ENCODE results near the gene MEX3B.
A peak's percentile ranks its signal among the peaks of the same experiment; 100 is the strongest.

The MEX3B gene

DNA sequence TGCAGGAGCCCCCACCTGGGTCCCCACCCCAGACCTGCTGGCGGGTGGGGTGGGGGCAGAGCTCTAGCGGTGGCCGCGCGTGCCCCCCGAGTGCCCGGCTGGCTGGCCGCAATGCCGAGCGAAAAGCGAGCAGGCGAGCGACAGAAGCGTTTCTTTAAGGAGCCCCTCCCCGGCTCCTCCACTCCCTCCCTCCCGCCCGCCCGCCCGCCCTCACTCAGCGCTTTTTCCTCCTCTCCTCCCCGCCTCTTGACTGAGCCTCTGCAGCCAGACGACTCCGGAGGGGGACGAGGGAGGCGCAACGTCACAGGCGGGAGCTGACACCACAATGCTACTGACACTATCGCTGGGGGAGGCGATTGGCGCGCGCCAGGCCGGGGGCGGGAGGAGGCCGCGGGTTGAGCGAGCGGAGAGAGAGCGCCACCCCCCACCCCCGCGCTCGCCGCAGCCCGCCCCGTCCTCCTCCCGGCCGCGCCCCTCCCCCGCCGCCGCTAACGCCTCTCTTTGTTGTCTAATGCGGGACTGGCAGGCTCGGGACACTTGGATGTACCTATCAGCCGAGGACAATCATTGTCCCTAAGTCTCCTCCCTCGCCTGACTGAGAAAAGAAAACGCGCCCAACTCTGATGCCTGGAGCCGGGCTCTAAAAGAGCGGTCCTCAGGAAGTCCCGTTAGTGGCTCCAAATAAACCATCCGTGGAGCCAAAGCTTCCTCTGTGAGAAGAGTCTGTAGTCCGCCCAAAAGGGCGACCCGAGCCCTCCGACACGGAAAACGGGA is at the start of gene MEX3B:
Gene MEX3B (minus strand): TSS at position 127 of the 774 bp plus-strand sequence. CDS start 313 bp downstream, outside the sequence.
- peak; percentile 85 for DNase-seq

DNA sequence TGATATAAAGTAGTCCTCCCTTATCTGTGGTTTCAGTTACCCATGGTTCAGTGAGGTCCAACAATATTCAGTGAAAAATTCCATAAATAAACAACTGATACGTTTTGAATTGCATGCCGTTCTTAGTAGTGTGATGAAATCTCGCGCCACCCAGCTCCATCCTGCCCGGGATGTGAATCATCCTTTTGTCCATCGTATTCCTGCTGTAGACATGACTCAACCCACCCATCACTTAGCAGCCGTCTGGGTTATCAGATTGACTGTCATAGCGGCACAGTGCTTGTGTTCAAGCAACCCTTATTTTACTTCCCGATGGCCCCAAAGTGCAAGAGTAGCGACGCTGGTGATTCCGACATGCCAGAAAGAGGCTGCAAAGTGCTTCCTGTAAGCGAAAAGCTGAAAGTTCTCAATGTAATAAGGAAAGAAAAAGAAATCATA is 48.0 kb upstream of the MEX3B start:
- no peak for DNase-seq

DNA sequence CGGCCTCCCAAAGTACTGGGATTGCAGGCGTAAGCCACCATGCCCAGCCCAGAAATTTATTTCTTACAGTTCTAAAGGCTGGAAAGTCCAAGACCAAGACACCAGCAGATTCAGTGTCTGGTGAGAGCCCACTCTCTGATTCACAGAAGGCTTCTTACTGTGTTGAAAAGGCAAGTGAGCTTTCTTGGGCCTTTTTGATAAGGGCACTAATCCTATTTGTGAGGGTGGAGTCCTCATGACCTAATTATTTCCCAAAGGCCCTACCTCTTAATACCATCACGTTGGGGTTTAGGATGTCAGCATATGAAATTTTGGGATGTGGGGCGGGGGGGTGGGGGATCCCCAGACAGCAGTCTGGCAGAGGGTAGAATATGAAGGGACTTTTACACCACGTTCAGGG is 47.5 kb upstream of the MEX3B start:
- DNase-seq: no peak

DNA sequence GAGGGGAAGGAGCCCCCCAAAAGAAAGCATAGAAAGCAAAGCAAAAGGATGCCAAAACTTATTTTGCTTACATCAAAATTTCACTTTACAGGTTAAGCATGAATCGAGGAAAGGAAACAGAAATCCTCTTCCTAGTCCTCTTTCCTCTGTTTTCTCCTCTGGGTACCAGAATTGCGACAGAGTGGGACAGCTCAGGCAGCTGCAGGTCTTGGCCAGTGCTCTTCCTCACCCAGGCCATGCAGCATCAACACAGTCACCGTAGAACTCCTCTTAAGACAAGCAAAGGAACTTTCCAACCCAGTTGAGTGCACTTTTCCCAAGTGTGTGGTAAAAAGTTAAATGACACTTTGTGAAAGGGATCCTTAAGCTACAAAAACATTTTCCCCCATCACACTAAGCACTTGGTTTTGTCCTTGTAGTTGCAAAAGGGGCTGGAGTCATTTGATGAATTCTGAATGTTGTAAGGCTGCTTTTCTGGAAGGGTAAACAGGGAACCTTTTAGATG is 45.9 kb upstream of the MEX3B start:
- DNase-seq: no peak

DNA sequence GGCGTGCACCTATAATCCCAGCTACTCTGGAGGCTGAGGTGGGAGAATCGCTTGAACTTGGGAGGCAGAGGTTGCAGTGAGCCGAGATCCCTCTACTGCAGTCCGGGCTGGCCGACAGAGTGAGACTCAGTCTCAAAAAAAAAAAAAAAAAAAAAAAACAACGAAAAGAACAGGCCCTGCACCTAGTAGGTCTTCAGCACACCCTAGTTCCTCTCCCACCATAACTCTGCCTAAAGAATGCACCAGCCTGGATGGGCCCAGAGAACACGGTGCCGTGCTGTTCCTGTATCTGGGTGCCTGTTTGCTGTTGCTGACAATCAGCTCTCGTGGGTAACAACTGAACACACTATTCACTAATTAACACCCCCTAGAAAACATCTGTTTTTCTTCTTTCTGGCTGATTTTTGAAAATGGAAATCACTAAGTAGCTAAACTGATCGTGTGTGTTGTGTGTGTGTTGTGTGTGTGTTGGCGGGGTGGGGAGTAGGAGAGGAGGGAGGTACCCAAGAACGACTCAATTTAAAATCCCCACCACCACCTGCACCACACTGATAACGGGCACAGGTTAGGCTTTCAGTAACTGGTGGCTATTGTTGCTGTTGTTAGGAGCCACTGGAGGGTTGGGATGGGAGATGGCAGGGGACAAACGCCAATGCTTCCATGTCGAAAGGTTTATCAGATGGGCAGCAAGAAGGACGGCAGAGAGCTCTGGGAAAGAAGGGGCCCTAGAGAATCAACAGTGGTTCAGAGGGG is 40.6 kb upstream of the MEX3B start:
- DNase-seq: no peak

DNA sequence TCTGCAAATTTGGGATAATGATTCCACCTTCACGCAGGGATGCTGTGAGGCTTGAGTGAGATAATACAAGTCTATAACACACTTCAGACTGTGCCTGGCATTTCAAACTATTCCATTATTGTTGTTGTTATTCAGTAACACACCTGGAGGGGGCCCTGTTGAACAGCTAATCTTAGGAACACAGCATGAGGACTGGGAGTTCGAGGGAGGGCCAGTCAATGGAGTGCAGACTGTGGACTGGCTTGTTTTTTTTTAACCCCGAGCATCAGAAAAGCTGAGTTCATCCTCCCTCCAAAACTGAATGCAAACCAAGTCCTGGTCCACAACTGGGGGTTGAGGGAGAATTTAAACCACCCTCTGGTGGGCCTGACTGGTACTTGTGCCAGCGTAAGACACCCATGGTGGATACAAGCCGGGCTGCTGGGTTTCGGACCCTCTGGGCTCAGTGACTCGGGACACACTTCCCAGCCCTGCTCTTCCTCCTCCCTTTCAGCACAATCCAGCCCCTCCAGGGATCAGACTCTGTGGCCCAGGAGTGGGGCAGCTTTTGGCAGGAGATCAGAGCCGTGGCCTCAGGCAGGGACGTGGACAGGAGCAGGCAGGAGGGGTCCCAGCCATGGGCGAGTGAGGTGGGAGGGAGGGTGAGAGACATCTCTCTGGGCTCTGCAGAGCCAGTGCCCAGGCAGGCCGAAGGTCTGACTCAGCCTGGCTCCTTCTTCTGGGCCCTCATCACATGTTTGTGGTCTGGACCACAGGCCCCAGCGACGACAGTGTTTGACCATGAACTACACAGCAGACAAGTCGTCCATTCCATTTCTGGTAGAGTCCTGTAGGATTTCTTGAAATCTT is 36.3 kb upstream of the MEX3B start:
- DNase-seq: no peak

DNA sequence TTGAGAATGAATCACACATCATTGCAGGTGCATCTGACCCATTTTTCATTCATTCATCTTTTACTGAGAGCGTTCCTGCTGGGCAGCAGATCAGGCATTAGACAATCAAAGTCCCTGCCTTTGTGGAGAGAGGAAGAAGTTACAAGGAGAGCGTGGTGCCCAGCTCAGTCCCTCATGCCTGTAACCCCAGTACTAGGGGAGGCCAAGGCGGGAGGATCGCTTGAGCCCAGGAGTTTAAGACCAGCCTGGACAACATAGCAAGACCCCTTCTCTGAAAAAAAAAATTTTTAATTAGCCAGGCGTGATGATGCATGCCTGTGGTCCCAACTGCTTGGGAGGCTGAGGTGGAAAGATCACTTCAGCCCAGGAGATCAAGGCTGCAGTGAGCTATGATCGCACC is 35.0 kb upstream of the MEX3B start:
- DNase-seq: no peak

DNA sequence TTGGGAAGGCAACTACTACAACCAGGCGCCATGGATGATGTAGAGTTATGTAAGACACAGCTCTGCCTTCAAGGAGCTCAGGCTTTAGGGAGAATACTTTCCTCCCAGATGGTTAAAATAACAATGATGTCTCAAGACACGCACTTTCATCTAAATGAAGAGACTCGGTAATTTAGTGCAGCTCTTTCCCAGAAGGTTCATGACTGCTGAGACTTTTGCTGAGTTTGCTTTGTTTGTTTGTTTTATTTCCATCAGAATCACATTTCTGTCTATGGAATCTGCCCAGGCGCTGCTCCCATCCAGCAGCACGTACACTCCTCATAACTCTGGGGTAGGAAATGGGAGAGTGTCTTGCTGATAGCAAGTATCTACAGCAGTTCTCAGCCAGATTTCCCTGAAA is 33.9 kb upstream of the MEX3B start:
- DNase-seq: no peak

DNA sequence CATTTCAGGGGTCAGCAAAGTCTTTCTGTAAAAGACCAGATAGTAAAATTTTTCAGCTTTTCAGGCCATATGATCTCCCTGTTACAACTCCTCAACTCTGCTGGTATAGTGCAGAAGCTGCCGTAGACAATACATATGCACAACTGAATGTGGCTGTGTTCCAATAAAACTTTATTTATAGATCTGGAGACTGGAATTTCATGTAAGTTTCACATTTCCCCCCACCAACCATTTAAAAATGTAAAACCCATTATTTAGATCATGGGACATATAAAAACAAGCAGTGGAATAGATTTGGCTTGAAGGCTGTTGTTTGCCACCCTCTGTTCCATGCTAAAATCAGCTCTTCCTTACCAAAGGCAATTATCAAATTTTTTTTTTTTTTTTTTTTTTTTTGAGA is 28.8 kb upstream of the MEX3B start:
- DNase-seq: no peak

DNA sequence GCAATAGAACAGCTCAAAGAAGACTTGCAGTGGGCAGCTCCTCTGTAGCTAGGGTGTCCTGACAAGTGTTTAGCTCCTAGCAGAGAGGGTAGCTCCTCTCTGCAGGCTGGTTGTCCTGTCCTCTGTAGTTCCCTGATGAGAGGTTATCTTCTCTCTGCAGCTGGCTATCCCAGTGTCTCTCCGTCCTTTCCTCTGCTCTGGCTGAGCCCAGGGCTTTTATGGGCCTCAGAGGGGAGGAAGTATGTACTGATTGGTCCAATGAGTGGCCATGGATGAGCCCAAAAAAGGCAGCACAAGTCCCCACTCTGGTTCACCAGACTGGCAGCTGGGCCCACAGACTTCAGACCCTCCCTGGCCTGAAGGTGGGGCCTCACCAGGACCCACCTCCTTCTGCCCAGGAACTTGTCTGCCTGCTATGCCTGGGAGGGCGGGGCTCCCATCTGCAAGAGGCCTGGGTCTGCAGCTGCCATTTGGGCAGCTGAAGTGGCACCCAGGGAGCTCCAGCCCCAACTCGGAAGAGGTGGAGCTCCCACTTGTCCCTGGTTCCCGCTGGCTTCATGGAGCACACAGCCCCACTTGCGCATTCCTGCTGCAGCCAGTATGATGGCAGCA is 27.2 kb upstream of the MEX3B start:
- DNase-seq: no peak

DNA sequence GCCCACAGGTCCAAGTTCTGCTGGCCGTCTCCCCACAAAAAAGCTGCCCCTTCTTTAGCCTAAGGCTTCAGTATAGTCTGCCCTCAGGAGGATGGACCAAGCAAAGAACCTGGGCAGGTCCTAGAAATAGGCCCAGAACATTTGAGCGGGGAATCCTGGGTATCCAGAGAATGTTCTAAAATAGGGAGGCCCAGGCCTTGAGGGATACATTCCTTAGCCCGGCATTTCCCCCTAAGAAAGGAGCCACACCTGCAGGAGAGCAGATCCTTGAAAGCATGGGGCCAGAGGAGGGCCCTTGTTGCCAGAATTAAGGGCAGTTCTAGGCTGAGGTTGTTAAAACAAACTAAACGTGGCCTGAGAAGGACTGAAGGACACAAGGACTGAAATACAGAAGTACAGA is 20.6 kb upstream of the MEX3B start:
- no peak for DNase-seq

DNA sequence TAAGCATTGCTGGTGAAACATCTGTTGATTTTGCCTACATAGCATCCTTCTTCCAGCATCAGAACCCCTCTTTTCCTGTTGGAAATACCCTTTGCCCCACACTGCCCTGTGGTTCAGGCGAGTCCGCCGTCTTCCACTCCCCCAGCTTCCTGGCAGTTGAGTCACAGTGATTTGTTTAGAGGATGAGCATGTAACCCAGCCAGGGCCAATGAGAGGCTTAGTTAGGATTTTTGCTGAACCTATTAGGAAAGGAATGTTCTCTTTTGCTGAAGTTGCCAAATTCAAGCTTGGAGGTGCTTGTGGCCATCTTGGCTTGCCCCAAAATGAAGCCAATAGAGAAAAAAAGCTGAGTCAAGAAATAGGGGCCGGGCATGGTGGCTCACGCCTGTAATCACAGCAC is 19.0 kb upstream of the MEX3B start:
- DNase-seq: no peak

DNA sequence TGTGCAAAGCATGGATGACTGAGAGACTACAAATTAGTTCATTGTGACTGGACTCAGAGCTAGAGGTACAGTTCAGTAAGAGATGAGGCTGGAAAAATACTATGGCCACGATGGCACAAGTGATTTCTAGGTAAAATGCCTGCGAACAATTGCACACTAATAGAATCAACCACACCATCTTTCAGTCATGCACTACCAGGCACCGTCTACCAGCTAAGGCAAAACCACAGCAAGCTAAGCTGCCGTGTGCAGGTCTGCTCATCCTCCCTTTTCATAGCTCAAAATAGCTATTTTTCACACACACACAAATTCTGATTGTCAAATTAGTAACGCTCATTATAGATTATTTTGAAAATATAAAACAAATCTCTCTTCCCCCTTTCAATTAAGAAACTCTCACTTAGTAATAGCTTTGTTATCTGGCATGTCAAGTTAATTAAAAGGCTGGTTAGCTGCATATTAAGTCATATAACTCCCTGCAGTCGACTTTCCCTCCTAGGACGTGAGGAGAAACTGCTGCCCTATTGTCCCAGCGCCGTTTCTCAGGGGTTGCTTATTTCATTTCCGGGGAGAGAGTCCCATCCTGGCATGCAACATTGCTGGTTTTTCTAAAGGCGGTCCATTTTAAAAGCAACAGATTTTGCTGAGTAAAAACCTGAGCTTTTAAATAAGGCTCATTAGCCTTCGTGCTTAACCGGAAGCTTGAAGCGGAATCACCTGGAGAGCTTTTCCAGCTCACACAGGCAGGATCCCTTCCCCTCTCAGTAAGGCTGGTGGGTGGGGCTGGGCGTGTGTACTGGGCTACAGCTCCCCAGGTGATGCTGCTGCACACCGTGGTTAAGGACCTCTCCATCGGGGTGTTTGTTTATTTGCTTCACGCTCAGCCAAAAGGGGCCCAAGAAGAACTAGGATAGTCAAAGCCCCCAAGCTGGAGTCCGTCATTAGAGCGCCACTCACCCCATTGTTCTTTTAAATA is 16.9 kb upstream of the MEX3B start:
- DNase-seq: no peak

DNA sequence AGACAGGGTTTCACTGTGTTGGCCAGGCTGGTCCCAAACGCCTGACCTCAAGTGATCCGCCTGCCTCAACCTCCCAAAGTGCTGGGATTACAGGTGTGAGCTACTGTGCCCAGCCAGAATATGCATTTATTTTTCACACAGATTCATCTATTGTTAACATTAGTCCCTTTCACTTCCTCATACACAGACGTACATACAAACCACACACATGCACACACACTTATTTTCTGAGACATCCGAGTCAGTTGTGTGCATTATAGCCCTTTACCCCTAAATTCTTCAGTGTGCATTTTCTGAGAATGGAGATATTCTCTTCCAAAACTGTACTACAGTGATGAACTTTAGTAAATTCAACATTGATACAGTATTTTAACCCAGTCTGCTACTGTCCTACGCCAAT is 15.0 kb upstream of the MEX3B start:
- DNase-seq: no peak

DNA sequence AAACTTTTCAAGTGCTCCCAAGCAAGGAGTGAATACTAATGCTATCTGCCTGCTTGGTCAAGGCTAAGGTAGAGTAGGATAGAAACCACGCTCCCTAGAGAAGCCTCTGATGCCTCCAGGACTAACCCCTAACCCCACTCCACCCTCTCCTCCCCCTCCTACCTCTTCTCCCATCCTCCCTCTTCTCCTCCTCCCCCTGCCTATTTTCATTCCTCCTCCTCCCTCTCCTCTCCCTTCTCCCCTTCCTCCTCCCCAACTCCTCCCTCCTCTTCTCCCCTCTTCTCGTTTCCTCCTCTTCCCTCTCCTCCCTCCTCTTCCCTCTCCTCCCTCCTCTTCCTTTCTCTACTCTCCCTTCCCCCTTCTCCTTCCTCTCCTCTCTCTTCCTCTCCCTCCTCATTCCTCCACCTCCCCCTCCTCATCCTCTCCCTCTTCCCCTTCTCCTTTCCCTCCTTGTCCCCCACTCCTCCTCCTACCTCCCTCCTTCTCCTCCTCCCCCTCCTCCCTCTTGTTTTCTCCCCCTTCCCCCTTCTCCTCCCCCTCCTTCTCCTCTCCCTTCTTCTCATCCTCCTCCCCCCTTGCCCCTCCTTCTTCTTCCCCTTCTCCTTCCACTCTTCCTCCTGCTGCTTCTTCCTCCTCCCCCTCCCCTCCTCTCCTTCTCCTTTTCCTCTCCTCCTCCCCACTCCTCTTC is 12.8 kb upstream of the MEX3B start:
- DNase-seq: no peak

DNA sequence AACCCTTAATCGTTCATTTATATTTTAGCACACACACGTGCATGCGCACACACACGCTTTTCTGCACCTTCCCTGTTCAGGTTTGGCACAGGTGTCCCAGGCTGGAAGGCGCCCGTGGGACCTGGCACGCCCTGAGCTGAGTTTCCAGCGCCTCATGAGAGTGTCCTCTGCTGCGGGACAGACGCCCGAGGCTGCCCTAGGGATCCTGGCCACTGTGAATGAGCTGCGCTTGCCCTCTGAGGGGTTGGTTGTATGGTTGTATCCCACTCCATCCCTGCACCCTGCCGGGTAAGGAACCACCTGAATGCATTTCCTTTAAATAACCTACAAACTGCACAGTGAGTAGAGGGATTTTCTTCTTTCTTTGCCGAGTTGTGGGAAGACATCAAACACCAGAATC is 12.2 kb upstream of the MEX3B start:
- DNase-seq: no peak

DNA sequence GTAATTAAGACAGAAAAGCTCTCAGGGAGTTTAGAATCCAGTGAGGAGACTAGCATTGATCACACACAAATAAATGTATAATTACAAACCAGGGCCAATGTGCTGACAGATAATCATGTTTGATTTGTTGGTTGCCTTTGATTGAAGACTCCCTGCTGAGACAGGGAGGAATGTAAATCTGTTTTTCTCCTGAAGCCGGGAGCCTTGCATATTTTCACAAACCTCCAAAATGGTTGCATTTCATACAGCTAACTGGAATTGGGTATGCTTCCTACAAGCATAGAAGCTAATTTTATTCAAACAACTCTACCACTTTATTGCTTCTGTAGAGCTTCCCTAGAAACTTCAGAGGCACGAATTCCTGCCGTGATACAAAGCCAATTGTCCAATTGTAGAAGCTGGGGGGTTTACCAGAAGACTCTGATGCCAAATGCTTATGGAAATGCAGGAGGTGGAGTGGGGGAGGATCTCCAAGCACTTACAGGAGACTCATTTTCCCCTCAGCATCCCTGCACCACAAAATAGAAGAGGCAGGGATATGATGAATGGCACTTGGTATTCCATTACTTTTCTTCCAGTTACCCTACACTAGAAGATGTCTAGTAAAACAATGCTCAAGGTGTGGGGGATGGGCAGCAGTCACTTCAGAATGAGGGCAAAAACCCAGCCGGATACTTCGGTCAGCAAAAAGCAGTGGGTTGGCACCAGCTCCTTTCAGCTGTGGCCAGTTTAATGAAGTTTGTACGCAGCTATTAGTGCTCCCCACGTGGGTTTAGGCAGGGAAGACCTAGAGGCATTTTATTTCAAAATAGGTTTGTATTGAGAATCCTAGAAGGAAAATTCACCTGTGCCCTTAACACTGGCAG is 11.4 kb upstream of the MEX3B start:
- DNase-seq: no peak

DNA sequence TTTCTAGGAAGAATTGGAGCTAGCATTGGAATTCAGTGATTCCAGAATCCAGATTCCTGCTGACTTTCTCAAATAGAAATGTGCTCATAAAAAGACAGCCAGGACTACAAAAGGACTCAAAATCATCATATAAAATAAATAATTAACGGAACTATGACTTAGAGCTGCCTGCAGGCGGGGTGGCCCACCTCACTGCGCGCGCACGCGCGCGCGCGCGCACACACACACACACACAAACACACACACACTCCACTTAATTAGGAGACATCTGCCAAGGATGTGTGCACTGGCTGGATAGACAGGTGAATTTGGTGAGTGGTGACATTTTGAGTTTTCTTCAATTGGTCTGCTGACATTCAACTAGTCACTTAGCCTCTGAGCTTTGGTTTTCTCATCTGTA is 6.9 kb upstream of the MEX3B start:
- no peak for DNase-seq

DNA sequence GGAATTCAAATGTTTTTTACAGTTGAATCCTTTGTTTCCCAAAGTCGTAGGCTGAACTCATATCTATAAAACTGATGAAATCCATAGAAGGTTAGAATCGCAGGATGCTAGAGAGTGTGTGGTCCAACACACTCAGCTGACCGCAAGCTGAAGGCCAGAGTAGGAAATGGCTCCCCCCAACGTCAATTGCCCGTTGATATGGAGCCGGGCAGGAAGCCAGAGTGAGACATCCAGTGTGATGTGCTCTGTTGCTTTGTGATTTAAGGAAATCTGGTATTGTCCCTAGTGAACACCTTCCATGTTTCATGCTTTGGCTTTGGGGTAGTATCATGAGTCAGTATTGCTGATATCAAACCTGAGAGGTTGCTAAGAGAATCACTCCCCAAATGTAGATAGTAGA is 5.8 kb upstream of the MEX3B start:
- no peak for DNase-seq

DNA sequence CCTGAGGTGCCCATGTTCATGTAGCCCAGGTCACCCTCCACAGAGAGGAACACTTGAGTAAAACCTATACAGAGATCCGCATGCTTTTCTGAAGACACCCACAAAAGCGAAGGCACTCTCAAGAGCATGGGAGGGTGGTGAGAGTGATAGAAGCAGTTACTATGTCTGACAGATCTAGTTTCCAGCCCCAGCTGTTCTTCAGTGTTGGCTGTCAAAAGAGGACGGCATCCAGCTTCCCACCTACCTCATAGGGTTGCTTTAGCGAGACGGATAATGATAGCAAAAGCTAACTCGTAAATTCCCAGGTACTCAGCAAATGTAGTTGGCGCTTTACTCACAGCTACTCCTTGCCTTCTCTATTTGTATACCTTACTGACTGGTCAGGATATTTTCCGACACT is 3.0 kb upstream of the MEX3B start:
- no peak for DNase-seq
